Dedifferentiated amniotic fluid mesenchymal stem cell (primary cell): ENCODE data around the gene OGT.
"Not testable (repeated sequence)": the region's sequence is repeated elsewhere in the genome, so short reads cannot be mapped to it uniquely, and the experiment has no call there.

ENCODE experiments used
- DNase-seq: peaks from one replicate; pipeline ENCODE4 v3.0.0-alpha.2; 2016; ENCODE audit errors: extremely low spot score

OGT gene

DNA sequence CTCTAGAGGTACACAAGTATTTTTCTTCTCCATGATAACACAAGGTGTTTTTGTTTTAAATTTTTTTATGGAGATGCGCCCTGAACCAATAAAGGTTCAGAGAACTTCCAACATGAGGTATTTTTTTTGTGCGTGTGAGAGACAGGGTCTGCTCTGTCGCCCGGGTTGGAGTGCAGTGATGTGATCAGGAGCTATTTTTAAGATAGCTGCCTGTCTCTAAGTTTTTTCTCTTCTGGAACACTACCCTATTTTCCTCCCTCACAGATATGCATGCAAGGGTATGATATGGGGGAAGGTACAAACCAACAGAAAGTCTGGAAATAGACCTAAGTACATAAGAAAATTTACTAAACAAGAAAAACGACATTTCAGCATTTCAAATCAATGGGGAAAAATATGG is 48.3 kb downstream of the OGT start:
- no peak for DNase-seq

DNA sequence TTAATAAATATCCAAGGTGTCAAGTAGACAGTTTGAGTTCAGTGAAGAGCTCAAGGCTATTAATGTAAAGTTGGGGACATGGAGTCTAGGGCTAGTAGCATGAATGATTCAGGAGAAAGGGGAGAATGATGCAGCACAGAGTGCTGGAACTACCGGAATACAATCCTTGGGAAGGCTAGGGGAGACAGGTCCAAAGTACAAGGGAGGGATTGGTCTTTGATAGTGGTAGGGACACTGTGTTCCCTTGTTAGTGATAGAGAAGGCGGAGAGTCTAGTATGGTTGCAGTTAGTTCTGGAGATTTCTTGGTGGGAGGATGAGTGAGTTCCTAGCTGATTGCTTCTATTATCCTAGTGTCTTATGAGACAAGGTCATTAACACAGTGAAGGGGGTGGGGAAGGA is 54.0 kb downstream of the OGT start:
- no peak for DNase-seq

DNA sequence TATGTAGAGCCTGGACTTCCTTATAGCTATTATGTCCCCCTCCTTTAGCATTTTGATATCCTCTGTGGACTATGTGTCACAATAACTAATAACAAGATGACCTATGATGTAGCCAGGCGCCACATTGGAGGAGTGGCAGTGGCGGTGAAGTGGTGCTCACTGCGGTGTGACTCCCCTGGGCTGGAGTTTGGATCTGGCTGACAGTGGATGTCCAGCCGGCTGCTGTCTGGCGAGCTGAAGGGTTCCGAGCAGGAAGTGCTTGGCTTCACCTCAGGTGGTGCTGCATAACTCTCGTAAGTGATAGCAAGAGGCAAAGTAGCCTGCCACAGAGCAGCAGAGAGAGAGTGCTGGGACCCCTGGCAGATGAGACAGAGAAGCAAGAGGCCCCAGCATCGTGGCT is 60.3 kb downstream of the OGT start:
- not testable (repeated sequence) for DNase-seq

DNA sequence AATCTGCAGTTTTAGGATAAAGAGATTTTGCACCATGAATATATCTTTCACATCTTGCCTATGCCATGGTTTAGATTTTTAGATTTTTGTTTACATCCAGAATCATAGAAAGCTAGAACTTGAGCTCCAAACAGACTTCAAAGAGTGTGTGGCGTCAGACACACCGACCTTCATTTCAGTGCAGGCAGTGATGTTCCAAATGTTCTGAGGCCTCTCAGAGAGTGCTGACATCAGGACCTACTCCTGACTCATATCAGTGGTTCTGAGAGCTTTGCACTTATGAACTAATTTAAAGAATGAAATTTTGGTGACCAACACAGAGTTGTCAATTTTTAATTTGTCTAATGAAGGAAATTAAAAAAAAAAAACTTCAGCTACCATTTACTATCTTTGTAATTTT is 67.1 kb downstream of the OGT start:
- no peak for DNase-seq

DNA sequence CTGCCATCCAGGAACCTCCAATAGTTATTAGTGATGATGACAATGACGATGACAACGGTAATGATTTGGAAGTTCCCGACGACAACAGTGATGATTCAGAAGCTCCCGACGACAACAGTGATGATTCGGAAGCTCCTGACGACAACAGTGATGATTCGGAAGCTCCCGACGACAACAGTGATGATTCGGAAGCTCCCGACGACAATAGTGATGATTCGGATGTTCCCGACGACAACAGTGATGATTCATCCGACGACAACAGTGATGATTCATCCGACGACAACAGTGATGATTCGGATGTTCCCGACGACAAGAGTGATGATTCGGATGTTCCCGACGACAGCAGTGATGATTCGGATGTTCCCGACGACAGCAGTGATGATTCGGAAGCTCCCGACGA is 70.7 kb downstream of the OGT start:
- DNase-seq = no peak

DNA sequence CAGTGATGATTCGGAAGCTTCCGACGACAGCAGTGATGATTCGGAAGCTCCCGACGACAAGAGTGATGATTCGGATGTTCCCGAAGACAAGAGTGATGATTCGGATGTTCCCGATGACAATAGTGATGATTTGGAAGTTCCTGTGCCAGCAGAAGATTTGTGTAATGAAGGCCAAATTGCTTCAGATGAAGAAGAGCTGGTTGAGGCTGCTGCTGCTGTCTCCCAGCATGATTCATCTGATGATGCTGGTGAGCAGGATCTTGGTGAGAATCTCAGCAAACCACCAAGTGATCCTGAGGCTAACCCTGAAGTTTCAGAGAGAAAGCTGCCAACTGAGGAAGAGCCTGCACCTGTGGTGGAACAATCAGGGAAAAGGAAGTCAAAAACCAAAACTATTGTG is 71.2 kb downstream of the OGT start:
- DNase-seq = no peak

DNA sequence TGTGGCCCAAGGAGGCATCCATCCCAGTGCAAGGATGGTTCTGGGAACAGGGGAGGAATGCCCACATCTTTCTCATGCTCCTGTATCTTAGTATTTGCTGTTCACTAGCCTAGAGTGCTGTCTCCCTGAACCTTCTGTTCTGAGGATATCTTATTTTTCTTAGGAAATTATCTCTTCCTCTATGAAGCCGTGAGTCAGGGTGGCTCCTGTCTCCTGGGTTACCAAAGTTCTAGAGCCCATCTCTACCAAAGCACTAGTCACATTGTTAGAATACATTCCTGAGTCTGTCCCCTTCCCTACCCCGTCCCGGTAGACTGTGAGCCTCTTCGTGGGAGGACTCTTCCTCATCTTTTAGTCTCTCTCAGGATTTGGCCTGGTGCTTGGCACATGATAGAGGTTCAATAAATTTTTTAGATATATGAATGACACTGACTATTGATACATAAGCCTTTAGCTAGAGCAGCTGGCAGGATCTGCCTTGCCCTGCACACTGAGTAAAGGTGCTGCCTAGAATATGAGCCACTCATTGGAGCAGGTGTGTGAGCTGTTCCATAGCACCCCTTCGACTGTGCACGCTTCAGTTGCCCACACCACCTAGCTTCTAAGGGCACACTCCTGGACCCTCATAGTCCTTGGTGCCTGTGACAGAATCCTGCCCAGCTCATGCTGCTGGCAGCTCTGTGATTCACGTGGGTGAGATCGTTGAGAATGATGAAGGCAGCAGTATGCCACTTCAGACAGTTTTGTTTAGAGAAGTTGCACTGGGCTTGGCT is 72.1 kb downstream of the OGT start:
- no peak for DNase-seq

DNA sequence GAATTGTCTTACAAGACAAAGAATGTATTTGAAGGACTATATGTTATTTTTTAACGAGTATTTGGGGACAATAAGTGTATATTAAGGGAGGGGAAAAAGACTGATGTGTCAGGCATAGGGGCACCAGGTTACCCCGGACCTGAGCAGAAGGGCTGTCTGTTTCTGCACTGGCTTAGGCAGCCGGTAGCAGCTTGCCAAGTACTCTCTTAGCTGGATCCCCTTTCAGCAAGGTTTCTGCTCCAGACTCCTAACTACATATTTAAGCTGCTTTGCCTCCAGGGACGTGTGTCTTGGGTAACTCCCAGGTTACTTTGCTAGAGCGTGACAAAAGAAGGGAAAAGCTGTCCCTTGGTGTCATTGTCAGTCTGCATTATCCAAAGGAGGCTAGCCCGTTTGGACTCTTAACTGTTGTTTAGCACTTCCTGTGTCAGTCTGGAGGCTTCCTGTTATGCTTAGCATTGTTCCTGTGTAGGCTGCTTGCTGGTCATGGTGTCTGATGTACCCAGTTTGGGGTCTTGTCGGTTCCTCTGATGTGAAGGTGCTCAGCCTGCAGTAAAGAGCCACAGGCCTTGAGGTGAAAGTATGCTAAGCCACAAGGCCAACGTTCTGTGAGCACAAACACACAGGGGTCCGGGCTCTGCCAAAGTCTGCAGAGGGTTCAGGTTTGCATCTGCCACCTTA is 73.8 kb downstream of the OGT start:
- DNase-seq = no peak

DNA sequence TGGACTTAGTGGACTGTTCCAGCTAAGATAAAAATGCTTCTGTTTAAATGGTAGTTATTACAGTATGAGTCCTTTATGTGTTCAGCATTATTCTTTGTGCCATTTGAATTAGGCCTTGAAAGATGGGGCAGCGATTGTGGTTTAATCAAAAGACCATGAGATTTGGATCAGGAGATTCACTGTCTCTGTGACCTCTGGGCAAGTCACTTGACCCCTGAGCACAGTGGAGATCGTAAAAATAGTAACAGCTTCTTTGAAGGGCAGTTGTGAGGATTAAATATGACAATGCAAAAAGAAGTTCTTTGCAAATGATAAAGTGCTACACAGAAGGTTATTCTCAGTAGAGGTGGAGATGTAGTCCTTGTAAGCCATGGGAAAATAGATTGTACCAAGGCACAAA is 74.6 kb downstream of the OGT start:
- no peak for DNase-seq

DNA sequence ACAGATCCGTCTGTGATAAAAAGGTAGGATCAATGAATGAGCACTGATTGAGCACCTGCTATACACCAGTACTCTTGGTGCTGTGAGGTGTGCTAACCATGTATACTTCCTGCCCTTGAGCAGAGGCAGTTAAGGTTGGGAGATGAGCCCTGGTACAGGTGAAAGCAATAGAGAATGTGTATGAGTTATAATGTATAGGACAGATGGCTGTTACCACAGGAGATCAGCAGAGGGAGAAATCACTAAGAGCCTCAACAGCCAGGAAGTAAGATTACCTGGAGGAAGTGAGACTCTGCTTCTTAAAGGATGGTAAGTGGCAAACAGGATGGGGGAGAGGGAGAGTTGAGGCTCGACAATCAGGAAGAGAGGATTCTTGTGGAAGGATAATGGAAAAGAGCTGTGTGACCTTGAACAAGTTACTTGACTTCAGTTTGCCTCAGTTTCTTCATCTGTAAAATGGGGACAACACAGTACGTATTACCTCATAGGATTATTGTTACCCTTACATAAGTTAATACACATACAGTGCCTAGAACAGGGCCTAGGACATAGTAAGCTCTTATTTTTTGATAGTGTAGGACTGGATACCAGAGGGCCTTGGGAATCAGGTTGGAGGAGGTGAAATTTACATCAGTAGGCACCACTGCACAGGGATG is 76.3 kb downstream of the OGT start:
- DNase-seq = no peak

DNA sequence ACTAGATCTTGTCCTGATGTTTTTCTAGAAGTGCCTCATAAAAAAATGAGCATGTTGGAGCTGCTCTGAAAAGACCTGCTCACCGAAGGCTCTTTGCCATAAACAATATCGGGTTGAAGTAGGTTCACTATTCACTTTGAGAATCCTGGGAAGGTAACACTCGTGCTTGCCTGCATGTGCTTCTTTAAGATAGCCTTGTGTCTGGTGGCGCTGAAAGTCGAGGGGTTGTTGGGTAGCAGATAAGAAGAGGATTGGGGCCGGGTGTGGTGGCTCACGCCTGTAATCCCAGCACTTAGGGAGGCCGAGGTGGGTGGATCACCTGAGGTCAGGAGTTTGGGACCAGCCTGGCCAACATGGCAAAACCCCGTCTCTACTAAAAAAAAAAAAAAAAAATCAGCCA is 78.8 kb downstream of the OGT start:
- not testable (repeated sequence) for DNase-seq

DNA sequence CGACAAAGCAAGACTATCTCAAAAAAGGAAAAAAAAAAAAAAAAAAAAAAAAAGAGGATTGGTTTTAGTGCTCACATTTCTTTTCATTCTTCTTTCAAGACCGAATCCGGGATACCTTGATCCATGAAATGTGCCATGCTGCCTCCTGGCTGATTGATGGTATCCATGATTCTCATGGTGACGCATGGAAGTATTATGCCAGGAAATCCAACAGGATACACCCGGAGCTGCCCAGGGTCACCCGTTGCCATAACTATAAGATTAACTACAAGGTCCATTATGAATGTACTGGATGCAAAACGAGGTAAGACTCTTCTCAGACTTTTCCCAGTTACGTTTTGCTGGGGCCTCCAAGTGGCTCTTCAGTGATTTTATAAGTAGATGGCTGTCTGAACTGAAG is 79.4 kb downstream of the OGT start:
- DNase-seq = no peak

DNA sequence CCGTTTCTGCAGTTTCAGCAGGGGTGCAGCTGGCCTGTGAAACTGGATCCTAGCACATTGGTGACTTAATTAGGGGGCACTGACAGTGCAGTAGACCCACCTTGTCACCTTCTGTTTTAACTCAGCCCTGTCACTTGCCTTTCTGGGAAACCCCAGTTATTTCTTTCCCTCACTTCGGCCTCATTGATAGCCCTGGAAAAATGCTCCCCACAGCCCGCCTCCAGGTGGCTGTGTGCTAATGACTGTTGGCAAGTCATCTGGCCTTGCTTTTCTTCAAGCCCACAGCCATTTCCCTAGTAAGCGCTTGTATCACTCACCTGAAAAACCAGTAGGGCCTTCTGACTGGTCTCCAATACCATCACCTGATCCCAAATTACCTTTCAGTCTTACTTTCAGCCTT is 82.2 kb downstream of the OGT start:
- DNase-seq = no peak

DNA sequence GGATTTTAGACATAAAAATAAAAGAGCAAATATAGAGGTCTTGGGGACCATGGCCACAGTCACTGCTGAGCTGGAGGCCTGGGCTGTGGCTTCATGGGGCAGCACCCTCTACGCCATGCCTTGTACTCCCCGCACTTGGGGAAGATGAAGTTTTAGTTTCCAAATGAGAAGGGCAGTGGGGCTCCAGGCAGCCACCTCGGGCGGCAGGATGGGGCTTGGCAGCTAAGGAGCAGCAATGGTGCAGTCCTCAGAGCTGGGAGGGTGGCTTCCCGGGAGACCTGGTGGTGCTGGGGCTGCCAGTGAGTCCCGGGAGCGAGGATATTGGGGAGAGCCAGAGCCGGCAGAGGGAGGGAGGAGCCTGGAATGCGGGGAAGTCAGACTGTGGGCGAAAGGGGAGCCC is 83.0 kb downstream of the OGT start:
- DNase-seq = no peak

DNA sequence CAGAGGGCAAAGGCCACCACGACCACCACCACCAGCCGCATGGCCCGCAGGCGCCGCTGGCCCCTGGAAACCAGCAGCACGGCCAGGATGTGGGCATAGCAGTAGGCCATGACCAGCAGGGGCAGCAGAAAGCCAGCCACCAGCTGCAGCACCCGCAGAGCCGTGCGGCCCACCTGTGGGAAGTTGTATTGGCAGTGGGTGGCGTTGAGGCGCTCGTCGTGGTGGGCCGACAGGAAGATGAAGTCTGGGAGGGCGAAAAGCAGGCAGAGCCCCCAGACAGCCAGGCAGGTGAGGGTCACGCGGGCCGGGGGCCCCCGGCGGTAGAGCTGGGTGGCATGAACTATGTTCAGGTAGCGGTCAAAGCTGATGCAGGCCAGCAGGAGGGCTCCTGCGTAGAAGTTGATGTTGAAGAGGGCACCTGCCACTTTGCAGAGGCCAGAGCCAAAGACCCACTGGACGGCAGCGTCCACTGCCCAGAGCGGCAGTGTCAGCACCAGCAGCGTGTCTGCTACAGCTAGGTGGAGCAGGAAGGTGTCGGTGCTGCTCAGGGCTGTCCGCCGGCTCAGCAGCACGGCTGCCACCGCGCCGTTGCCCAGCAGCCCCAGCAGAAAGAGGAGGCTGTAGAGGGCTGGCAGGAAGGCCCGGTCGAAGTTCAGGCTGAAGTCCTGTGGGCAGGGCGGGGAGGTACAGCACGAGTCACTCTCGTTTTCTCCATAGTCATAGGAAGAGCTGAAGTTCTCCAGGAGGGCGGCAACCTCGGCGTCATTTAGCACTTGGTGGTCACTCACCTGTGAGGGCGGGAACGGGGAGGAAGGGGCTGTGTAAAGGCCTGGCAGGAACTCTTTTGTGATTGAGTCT is 84.0 kb downstream of the OGT start:
- no peak for DNase-seq

DNA sequence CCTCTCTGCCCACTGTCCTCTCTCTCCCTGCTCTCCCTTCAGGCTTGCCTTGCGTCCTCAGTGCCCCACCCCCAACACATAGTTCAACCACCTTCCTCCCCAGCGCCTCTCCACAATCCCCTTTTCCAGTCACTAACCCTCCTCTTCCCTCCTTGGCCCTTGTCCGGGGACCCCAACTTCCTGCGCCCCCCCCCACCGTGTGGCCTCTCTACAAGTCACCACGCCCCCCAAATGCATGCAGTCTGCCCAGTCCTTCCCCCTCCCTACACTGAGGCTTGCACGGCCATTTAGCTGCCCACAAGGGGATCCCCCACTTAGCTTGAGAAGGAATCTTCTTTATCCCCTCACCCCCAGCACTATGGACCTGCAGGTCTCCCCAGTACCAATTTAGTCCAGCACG is 84.8 kb downstream of the OGT start:
- no peak for DNase-seq

DNA sequence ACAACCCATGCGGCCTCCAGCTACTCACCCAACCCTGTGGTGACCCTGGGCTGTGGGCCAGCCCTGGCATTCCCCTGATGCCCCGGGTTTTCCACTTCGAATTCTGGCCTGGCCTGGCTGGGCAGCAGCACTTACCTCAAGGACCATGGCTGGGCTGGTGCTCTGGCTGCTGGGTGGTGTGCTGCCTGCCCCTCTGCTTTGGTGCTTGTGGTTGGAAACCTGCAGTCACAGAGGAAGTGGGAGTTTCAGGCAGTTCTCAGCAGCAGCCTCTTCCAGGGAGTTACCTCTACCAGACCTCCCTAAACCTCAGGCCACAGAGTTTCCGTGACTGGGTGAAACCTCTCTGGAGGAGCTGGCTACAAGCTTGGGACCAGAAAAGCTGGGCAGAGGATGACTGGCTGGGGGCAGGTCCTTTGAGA is 85.4 kb downstream of the OGT start, which contains the start of gene CXCR3:
Gene CXCR3 (minus strand): TSS at position 209 of the 419 bp plus-strand sequence. CDS start 62 bp downstream, at position 147.
- no peak for DNase-seq

DNA sequence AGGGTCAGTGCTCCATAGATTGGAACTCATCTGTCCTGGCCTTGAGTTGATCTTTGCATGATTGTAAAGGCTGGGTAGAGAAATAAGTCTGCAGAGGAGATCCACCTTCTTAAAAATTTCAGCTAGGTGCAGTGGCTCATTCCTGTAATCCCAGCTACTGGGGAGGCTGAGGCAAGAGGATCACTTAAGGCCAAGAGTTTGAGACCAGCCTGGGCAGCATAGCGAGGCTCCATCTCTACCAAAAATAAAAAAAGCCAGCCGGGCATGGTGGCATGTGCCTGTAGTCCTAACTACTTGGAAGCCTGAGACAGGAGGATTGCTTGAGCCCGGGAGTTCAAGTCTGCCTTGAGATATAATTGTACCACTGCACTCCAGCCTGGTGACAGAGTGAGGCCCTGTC is 85.9 kb downstream of the OGT start:
- no peak for DNase-seq

DNA sequence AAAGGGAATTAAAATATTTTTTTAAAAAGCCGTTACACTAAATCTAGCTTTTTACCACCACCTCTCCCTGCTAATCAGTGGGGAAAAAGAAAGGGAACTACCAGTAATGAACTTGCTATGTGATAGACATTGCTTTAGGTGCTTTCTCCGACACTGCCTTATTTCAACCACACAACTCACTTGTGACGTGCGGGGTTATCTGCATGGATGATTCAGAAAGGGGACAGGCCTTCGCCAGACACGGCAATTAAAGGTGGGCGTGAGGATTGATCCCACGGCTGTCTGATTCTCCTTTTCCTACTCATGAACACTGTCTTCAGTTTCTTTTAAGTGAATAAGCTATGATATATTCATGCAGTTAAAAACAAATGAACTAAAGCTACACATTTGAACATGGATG is 86.3 kb downstream of the OGT start:
- no peak for DNase-seq

DNA sequence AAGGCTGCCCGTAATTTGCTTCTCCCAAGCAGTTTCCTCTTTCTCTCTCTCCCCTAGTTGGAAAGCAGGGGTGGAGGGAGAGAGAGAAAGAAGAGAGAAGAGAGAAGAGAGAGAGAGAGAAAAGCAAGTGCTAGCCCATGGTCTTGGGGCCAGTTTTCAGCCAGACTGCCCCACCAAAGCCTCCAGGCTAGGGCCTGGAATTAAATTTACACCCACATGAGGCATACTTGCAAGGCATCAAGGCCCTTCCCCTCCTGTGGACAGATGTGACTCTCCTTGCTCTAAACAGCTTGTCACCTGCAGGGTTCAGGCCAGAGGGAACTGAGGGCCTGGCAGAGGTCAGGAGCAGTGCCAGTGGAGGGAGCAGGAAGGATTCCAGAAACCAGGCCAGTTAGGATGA is 87.1 kb downstream of the OGT start:
- DNase-seq = no peak

DNA sequence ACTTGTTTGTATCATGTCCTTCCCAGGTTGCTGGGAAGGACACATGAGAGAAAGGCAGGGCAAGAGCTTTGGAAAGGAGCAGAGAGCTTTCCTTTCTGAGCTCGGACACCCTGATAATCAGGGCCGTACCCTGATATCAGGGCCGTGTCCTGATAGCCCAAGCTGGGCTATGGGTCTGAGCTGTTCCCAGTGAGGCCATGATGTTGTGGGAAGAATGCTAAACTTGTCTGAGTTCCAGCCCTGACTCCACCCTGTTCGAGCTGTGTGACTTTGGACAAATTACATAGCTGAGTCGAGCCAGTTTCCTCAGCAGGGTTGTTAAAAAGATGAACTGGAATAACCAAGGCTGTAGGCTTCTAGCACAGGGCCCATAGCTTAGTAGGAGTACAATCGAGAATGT is 88.7 kb downstream of the OGT start:
- DNase-seq = no peak

DNA sequence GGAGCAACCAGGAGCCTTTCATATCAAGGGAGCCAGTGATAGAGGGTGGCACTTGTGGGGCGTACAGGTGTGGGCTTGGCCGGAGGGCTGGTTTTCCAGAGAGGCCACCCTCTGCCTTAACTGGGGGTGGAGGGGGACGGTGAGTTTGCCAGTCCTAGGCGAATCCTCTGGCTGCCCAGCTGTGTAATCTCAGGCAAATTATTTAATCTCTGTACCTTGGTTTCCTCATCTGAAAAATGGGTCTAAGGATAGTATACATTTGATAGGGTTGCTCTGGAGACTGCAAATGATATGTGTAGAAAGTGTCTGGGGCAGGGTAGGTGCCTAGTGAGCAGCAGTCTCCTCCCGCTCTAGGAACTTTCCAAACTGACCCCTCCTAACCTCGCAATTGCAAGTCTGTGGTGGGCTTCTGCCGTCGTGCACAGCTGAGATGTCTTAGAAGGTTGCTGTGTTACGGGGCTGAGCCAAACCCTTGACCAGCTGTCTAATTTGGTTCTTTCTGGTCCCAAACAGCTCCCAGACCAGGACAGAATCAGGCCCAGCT is 89.2 kb downstream of the OGT start:
- no peak for DNase-seq
